Measurements from ENCODE around the gene SLC2A6.

The SLC2A6 gene

GRCh38 chr9:133426011-133426410, 52.9 kb downstream of the SLC2A6 start:
- no peak overlapping the region for H3K4me3 ChIP-seq (ENCODE audit: low read depth, low read length)
- TF ChIP-seq CTCF (IDR thresholded peaks at IDR 0.05; ENCODE audit: insufficient read depth, low read depth, low read length, missing control alignments) = no peak
- no peak for DNase-seq (ENCODE audit: low read depth)

- no peak for TF ChIP-seq CTCF (IDR thresholded peaks at IDR 0.05; ENCODE audit: insufficient read depth, low read depth, low read length, missing control alignments)
- DNase-seq (ENCODE audit: low read depth) = no peak
- no peak overlapping the region for H3K4me3 ChIP-seq (ENCODE audit: low read depth, low read length)
Observed at GRCh38 chr9:133425049-133425632, 53.8 kb downstream of the SLC2A6 start.

GRCh38 chr9:133424187-133424586, 54.7 kb downstream of the SLC2A6 start:
- no peak for DNase-seq (ENCODE audit: low read depth)
- TF ChIP-seq CTCF (IDR thresholded peaks at IDR 0.05; ENCODE audit: insufficient read depth, low read depth, low read length, missing control alignments) = no peak
- H3K4me3 ChIP-seq (ENCODE audit: low read depth, low read length) = no peak overlapping the region

- no peak for DNase-seq (ENCODE audit: low read depth)
- H3K4me3 ChIP-seq (ENCODE audit: low read depth, low read length) = no peak overlapping the region
- no peak for TF ChIP-seq CTCF (IDR thresholded peaks at IDR 0.05; ENCODE audit: insufficient read depth, low read depth, low read length, missing control alignments)
Observed at GRCh38 chr9:133423216-133423615, 55.7 kb downstream of the SLC2A6 start.

GRCh38 chr9:133421615-133422542, 57.0 kb downstream of the SLC2A6 start, which contains the start of gene ADAMTS13:
Gene ADAMTS13, plus strand, starts transcription at chr9:133422367. Its CDS starts 77 bp downstream, at chr9:133422444.
- DNase-seq (ENCODE audit: low read depth) = peak; percentile 86
- peak; percentile 19 for TF ChIP-seq CTCF (IDR thresholded peaks at IDR 0.05; ENCODE audit: insufficient read depth, low read depth, low read length, missing control alignments)
- no peak within 1 kb of the TSS for H3K4me3 ChIP-seq (ENCODE audit: low read depth, low read length)
